HG03460 (cell line): ENCODE measurements around the gene DAPK2.
"Not testable (repeated sequence)": the region's sequence is repeated elsewhere in the genome, so short reads cannot be mapped to it uniquely, and the experiment has no call there.

Experiments used
- ATAC-seq: cut with Tn5 transposase; IDR thresholded peaks from one replicate; pipeline ENCODE4 v1.9.1; 2021; ENCODE audit not compliant: unreplicated experiment

DAPK2 gene

GRCh38 chr15:63977119-63977518 lies 69.2 kb downstream of the DAPK2 start:
- ATAC-seq: no peak

- ATAC-seq: no peak
Measured at GRCh38 chr15:63974021-63974420, 72.3 kb downstream of the DAPK2 start.

GRCh38 chr15:63973212-63974009 lies 72.9 kb downstream of the DAPK2 start:
- ATAC-seq: no peak

GRCh38 chr15:63972801-63973200 lies 73.5 kb downstream of the DAPK2 start:
- ATAC-seq: no peak

- ATAC-seq: no peak
Measured at GRCh38 chr15:63971904-63972303, 74.4 kb downstream of the DAPK2 start.

GRCh38 chr15:63971427-63971805 lies 74.9 kb downstream of the DAPK2 start:
- ATAC-seq: peak; percentile 9

- ATAC-seq: peak; percentile 91
Measured at GRCh38 chr15:63970621-63971426, 75.5 kb downstream of the DAPK2 start.

- ATAC-seq: no peak
Measured at GRCh38 chr15:63969652-63970421, 76.4 kb downstream of the DAPK2 start.

- ATAC-seq: no peak
Measured at GRCh38 chr15:63968700-63969099, 77.6 kb downstream of the DAPK2 start.

GRCh38 chr15:63968122-63968524 lies 78.2 kb downstream of the DAPK2 start:
- no peak for ATAC-seq

- no peak for ATAC-seq
Measured at GRCh38 chr15:63967616-63968015, 78.7 kb downstream of the DAPK2 start.

GRCh38 chr15:63962947-63963721 lies 83.2 kb downstream of the DAPK2 start:
- ATAC-seq: not testable (repeated sequence)

- no peak for ATAC-seq
Measured at GRCh38 chr15:63953524-63953923, 92.8 kb downstream of the DAPK2 start.

- ATAC-seq: no peak
Measured at GRCh38 chr15:63950911-63951481, 95.3 kb downstream of the DAPK2 start.

GRCh38 chr15:63948971-63949370 lies 97.3 kb downstream of the DAPK2 start:
- ATAC-seq: no peak

- ATAC-seq: no peak
Measured at GRCh38 chr15:63948436-63948835, 97.8 kb downstream of the DAPK2 start.

- no peak for ATAC-seq
Measured at GRCh38 chr15:63947228-63947627, 99.1 kb downstream of the DAPK2 start.

GRCh38 chr15:63946524-63947065 lies 99.7 kb downstream of the DAPK2 start:
- ATAC-seq: no peak

GRCh38 chr15:63945838-63946298 lies 100.4 kb downstream of the DAPK2 start:
- ATAC-seq: no peak
